Fibroblast of lung (primary cell): ENCODE measurements around the gene XRCC2. TPM values are rescaled to one million over a fixed set of nuclear protein-coding genes. Genes with fewer than 3 reads are reported as not detected.
"Not testable (repeated sequence)": the region's sequence is repeated elsewhere in the genome, so short reads cannot be mapped to it uniquely, and the experiment has no call there.

Source experiments
- DNase-seq, 2 donors: peaks; one replicate each; pipeline versions ENCODE4 v3.0.0 to v3.0.0-alpha.2; 2010; ENCODE audit warnings: low read depth in 2 of 2
- H2AFZ ChIP-seq: 2 replicates; pipeline ENCODE4 v1.5.1; 2012; ENCODE audit warnings: low read length, control low read depth, inconsistent platforms
- H3K27ac ChIP-seq: 2 replicates; pipeline ENCODE4 v1.5.1; 2011; ENCODE audit warnings: low read length, control low read depth; ENCODE audit not compliant: insufficient read depth
- H3K27me3 ChIP-seq: 2 replicates; pipeline ENCODE4 v1.5.1; 2011; ENCODE audit warnings: mild to moderate bottlenecking, low read length; ENCODE audit not compliant: control insufficient read depth, insufficient read depth
- H3K36me3 ChIP-seq: 2 replicates; pipeline ENCODE4 v1.5.1; 2011; ENCODE audit warnings: low read length; ENCODE audit not compliant: control insufficient read depth, insufficient read depth
- H3K4me1 ChIP-seq: 2 replicates; pipeline ENCODE4 v1.5.1; 2011; ENCODE audit warnings: low read length; ENCODE audit not compliant: control insufficient read depth, insufficient read depth; ENCODE audit errors: extremely low read depth
- H3K4me2 ChIP-seq: 2 replicates; pipeline ENCODE4 v1.5.1; 2011; ENCODE audit warnings: low read length, control low read depth; ENCODE audit not compliant: insufficient read depth; ENCODE audit errors: extremely low read depth
- H3K4me3 ChIP-seq, 4 experiments: fragments of 200-600 bp in 1 of 4; sonication (generic) in 1 of 4; replicated peaks in 1 of 4; 2 replicates each; pipeline ENCODE4 v1.5.1; 2011 to 2016; ENCODE audit warnings: low read length in 4 of 4, low read depth in 3 of 4, mild to moderate bottlenecking in 3 of 4, control low read depth in 2 of 4, inconsistent platforms in 1 of 4, mixed read lengths in 1 of 4; ENCODE audit not compliant: insufficient read depth in 1 of 4; ENCODE audit errors: control extremely low read depth in 1 of 4
- H3K79me2 ChIP-seq: 2 replicates; pipeline ENCODE4 v1.5.1; 2012; ENCODE audit warnings: mild to moderate bottlenecking, low read length, inconsistent platforms; ENCODE audit not compliant: control insufficient read depth, insufficient read depth
- H3K9ac ChIP-seq: 2 replicates; pipeline ENCODE4 v1.5.1; 2011; ENCODE audit warnings: mild to moderate bottlenecking, low read length, control low read depth; ENCODE audit not compliant: insufficient read depth
- H3K9me3 ChIP-seq: 2 replicates; pipeline ENCODE4 v1.5.1; 2012; ENCODE audit warnings: low read depth, low read length; ENCODE audit not compliant: control insufficient read depth, insufficient read depth
- H4K20me1 ChIP-seq: 2 replicates; pipeline ENCODE4 v1.5.1; 2011; ENCODE audit warnings: low read length; ENCODE audit not compliant: control insufficient read depth, insufficient read depth; ENCODE audit errors: extremely low read depth
- CTCF ChIP-seq, 2 donors: IDR thresholded peaks in 1 of 2; conservative IDR thresholded peaks in 1 of 2; 1 replicate in 1 of 2; 2 replicates in 1 of 2; pipeline ENCODE4 v1.5.1; 2011 to 2012; ENCODE audit warnings: low read length in 2 of 2, control low read depth in 1 of 2, inconsistent platforms in 1 of 2, low read depth in 1 of 2, mild to moderate bottlenecking in 1 of 2
- EZH2 ChIP-seq: IDR thresholded peaks from 2 replicates; pipeline ENCODE4 v1.5.1; 2012; ENCODE audit warnings: low read length, control low read depth, mild to moderate bottlenecking; ENCODE audit errors: missing control alignments
- polyA plus RNA-seq, 2 donors: library from polyadenylated mRNA; depleted of rRNA in 1 of 2; stranded (reverse) in 1 of 2; unstranded in 1 of 2; fragments of >200 nt; gene quantifications; 2 replicates each; pipeline ENCODE4 v1.2.1, GENCODE V29; 2011 to 2012; ENCODE audit warnings: missing spikeins in 1 of 2
- total RNA-seq: library from RNA; depleted of rRNA; stranded (reverse); fragments of >200 nt; gene quantifications from 2 replicates; pipeline ENCODE4 v1.2.1, GENCODE V29; 2014

The XRCC2 gene
- total and polyA plus RNA-seq, 2 donors (not counting 1 experiment from before 2014, with no cell fraction given) = 0.66 to 1.4 TPM

GRCh38 chr7:152633504-152633903 is 42.4 kb downstream of the XRCC2 start:
- Histone ChIP-seq H3K9me3 (no peaks in the 10 kb centered on the region), H3K4me2 (no peak overlapping the region), H3K36me3 (no peaks in the 10 kb centered on the region), H3K27me3 (no peaks in the 10 kb centered on the region), H3K4me3 (no peak overlapping the region), H3K79me2 (no peaks in the 10 kb centered on the region), H3K9ac (no peak overlapping the region), H3K27ac (no peak overlapping the region), H2AFZ (no peak overlapping the region), H4K20me1 (no peaks in the 10 kb centered on the region), H3K4me1 (no peaks in the 10 kb centered on the region)
- DNase-seq = no peak
- no peak for TF ChIP-seq EZH2
- TF ChIP-seq CTCF (conservative IDR thresholded peaks at IDR 0.05 in 1 of 2, IDR thresholded peaks at IDR 0.05 in 1 of 2; ENCODE audit: low read depth in 1 of 2, low read length in 2 of 2) = no peak

- Histone ChIP-seq H4K20me1 (no peaks in the 10 kb centered on the region), H3K27ac (no peak overlapping the region), H3K9ac (no peak overlapping the region), H3K4me2 (no peak overlapping the region), H3K36me3 (no peaks in the 10 kb centered on the region), H3K4me1 (no peaks in the 10 kb centered on the region), H3K4me3 (no peak overlapping the region), H2AFZ (no peak overlapping the region), H3K79me2 (no peaks in the 10 kb centered on the region), H3K27me3 (no peaks in the 10 kb centered on the region), H3K9me3 (no peaks in the 10 kb centered on the region)
- DNase-seq = no peak
- no peak for TF ChIP-seq CTCF (conservative IDR thresholded peaks at IDR 0.05 in 1 of 2, IDR thresholded peaks at IDR 0.05 in 1 of 2; ENCODE audit: low read depth in 1 of 2, low read length in 2 of 2)
- no peak for TF ChIP-seq EZH2
These were observed 42.9 kb downstream of the XRCC2 start for GRCh38 chr7:152633072-152633471.

- not testable (repeated sequence) for H3K4me1 ChIP-seq, H2AFZ ChIP-seq, H3K4me2 ChIP-seq, H3K4me3 ChIP-seq, H3K9ac ChIP-seq, H3K27ac ChIP-seq, H3K9me3 ChIP-seq, H4K20me1 ChIP-seq, DNase-seq, H3K79me2 ChIP-seq, H3K36me3 ChIP-seq, H3K27me3 ChIP-seq
These were observed 47.2 kb downstream of the XRCC2 start for GRCh38 chr7:152628772-152629171.

- Histone ChIP-seq H2AFZ (no peak overlapping the region), H3K79me2 (no peaks in the 10 kb centered on the region), H3K27me3 (no peaks in the 10 kb centered on the region), H3K4me1 (no peaks in the 10 kb centered on the region), H3K9ac (no peak overlapping the region), H3K9me3 (no peaks in the 10 kb centered on the region), H3K4me2 (no peak overlapping the region), H4K20me1 (no peaks in the 10 kb centered on the region), H3K27ac (no peak overlapping the region), H3K4me3 (no peak overlapping the region), H3K36me3 (no peaks in the 10 kb centered on the region)
- DNase-seq = no peak
- TF ChIP-seq EZH2 = no peak
- no peak for TF ChIP-seq CTCF (conservative IDR thresholded peaks at IDR 0.05 in 1 of 2, IDR thresholded peaks at IDR 0.05 in 1 of 2; ENCODE audit: low read depth in 1 of 2, low read length in 2 of 2)
These were observed 51.7 kb downstream of the XRCC2 start for GRCh38 chr7:152624228-152624627.
